GM19468 (cell line): ENCODE results near the gene TOPBP1.
"Not testable (repeated sequence)": the region's sequence is repeated elsewhere in the genome, so short reads cannot be mapped to it uniquely, and the experiment has no call there.

Experiments used
- ATAC-seq: cut with Tn5 transposase; IDR thresholded peaks from one replicate; pipeline ENCODE4 v1.9.1; 2021; ENCODE audit warnings: mild to moderate bottlenecking, moderate library complexity, moderate number of reproducible peaks; ENCODE audit not compliant: unreplicated experiment; ENCODE audit errors: extremely low read depth

TOPBP1 gene

GRCh38 chr3:133675631-133676335, 14.0 kb upstream of the TOPBP1 start:
- no peak for ATAC-seq

DNA sequence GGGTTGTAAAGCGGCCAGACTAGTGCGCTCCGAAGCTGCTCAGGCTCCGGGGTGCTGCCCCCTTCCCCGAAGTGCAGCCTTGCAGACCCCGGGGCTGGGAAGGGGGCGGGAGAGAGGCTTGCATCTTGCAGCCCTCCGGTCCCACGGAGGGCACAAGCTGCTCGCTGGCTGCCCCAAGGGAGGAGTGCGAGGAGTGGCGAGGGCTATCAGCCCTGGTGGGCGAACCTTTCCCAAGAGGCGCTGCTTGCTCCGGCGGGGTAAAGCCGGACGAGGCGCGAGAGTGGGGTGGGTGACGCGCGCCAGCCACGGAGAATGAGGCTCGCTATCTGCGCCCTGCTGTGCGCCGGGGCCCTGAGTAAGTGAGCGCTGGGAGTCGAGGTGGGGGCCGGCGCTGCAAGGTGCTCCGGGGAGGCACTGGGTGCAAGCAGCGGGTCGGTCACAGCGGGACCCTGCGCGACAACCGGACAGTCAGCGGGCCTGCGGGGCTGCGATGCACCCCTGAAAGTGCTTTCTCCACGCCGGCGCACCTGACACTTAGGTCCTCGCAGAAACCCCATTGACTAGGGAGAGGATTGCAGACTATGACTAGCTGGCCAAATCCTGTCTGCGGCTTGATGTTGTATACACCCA, 12.7 kb upstream of the TOPBP1 start:
- ATAC-seq = no peak

GRCh38 chr3:133673746-133674145, 12.0 kb upstream of the TOPBP1 start:
- ATAC-seq = no peak

DNA sequence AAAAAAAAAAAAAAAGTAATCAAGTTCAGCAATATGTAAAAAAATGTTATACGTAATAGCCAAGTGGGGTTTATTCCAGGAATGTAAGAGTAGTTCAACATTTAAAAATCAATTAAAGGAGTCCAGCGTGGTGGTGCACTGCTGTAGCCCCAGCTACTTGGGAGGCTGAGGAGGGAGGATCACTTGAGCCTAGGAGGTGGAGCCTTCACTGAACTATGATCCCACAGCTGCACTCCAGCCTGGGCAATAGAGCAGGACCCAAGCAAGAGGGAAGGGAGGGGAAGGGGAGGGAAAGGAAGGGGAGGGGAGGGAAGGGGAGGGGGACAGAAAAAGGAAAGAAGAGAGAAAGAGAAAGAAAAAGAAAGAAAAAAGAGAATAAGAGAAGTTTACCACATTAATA, 10.7 kb upstream of the TOPBP1 start:
- no peak for ATAC-seq

DNA sequence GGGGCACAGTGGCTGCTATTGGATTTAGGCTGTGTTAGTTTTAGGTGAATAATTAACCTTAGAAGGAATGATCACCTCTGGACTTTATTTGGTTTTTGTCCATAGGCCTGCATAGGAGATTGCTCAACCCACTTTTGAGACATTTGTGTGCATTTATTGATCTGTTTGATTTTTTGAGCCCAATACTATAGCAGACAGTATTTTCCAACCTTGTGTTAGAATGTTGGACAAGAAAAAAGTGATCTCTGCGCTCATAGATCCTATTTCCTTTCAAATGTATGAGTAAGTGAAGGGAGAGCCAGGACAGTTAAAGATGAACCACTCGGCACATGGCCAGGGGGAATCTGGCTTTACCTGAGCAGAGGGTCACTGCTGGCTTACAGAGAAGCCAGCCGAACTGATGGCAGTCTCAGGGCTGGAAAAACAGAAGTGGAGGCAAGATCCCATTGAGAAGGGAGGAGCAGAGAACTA, 8.8 kb upstream of the TOPBP1 start:
- no peak for ATAC-seq

GRCh38 chr3:133669949-133670524, 8.3 kb upstream of the TOPBP1 start:
- no peak for ATAC-seq

DNA sequence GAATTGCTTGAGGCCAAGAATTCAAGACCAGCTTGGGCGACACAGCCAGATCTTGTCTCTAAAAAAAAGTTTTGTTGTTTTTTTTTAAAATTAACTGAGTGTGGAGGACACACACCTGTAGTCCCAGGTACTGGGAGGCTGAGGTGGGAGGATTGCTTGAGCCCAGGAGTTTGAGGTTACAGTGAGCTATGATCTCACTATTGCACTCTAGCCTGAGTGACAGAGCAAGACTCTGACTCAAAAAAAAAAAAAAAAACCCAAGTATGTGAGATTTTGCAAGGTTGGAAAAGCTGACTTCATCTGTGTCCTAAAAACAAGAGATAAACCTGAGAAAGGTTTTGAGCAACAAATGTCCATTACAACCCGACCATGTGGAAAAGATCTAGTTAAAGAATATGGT, 5.4 kb upstream of the TOPBP1 start:
- no peak for ATAC-seq

DNA sequence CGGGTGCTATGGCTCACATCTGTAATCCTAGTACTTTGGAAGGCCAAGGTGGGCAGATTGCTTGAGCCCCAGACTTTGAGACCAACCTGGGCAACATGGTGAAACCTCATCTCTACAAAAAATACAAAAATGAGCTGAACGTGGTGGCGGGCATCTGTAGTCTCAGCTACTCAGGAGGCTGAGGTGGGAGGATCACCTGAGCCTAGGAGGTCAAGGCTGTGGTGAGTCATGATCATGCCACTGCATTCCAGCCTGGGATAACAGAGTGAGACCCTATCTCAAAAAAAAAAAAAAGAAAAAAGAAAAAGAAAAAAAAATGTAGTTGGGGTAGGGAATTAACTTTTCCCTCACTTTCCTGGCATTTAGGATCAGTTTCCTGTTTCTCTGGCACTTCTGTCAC, 3.4 kb upstream of the TOPBP1 start:
- not testable (repeated sequence) for ATAC-seq

GRCh38 chr3:133663569-133664313, 2.0 kb upstream of the TOPBP1 start:
- ATAC-seq = peak; percentile 55

DNA sequence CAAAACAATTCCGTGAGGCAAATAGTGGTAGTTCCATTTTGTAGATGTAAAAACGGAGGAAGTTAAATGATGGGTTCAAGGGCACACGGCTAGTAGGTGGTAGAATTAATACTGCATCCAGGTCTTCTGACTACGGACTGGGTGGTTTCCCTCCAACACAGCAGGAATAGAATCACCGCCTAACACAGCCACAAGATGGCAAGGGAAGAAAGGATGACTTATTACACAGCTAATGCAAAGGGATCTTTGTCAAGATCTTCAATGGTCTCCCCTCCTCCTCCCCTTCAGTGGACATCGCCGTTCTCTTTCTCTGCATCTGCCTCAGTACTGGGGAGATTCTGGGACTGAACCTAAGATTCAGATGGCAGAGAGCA, 524 bp upstream of the TOPBP1 start:
- ATAC-seq = no peak

DNA sequence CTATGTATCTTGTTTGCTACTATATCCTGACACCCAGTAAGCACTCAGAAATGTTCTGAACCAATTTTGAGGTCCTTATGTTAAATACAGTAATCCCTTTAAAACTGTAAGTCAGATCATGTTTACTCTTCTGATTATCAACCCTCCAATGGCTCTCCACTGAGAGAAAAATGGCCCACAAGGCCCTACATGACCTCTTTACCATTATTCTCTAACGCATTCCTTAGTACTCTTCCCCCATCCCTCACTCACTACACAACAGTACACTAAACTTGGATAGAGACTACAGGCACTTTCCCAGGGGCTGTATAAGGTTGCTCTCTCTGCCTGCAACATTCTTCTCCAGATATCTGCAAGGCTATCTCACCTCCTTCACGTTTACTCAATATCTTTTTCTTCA, 1.9 kb downstream of the TOPBP1 start:
- no peak for ATAC-seq

DNA sequence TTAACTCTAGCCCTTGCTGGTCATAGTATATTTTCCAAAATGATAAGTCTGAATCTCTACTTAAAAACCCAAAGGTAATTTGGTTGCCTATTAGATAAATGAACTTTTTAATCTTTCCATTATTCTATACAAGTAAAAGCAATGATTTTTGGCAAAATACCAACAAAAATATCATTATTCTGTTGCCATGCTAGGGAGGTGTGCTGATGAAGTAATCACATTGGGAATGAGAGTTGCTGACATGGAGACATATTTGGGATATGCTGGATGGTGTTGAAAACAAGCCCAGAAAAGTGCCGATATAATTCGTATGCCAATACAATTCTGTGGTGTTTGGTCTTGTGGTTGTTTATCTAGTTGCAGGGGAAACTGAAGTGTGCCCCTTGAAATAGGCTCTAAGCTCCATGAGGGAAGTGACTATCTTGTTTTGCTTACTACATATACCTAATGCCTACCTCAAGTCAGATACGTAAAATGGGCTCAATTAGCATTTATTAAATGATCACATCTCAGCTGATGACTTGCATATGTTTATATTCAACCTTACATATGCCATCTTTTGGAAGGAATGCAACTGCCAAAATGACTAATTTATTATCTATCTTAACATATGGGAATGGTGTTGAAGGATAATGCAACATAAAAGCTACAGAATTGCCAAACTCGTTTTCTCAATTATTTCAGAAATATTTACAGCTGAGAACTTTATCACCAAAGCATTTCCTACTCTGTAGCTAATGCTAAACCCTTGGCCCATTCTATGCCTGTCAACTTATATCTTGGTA, 5.8 kb downstream of the TOPBP1 start:
- ATAC-seq = no peak

DNA sequence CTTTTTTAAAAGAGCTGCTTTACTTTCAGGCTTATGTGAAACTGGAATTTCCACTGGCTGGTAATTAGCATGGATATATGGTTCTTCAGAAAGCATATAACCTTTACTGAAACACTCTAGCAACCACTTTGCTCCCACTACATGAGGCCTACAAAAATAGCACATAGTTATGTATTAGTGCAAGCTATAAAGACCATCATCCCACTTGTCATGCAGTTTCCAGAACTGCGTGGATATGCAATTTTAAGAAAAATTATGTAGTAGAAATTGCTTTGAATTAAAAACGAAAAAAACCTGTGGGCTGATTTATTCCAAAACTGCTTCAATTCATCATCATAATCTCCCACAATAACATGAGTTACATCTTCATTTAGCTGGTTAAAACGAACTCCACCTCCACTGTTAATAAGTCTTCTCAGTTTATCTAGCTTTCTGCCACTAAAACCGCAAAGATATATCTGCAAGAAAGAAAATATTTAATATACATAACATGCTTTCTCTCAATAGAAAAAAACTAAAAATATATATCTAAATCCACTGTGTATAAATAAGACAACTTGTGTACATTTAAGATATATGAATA, 12.2 kb downstream of the TOPBP1 start:
- no peak for ATAC-seq

- ATAC-seq = no peak
These were observed 17.0 kb downstream of the TOPBP1 start for GRCh38 chr3:133644768-133645167.

- no peak for ATAC-seq
These were observed 18.1 kb downstream of the TOPBP1 start for GRCh38 chr3:133643611-133644010.

DNA sequence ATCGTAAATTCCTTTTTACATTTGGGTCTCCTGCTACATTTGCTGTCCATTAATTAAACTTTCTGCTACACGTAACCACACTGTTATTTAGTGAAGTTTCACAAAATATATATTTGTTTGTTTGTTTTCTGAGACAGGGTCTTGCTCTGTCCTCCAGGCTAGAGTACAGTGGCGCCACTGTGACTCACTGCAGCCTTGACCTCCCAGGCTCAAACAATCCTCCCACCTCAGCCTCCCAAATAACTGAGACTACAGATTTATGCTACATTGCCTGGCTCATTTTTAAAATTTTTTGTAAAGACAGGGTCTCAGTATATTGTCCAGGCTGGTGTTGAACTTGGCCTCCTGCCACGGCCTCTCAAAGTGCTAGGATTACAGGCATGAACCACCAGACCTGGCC, 20.5 kb downstream of the TOPBP1 start:
- ATAC-seq = no peak

GRCh38 chr3:133633439-133633838, 28.3 kb downstream of the TOPBP1 start:
- ATAC-seq = no peak

GRCh38 chr3:133629146-133629545, 32.6 kb downstream of the TOPBP1 start:
- ATAC-seq = no peak

DNA sequence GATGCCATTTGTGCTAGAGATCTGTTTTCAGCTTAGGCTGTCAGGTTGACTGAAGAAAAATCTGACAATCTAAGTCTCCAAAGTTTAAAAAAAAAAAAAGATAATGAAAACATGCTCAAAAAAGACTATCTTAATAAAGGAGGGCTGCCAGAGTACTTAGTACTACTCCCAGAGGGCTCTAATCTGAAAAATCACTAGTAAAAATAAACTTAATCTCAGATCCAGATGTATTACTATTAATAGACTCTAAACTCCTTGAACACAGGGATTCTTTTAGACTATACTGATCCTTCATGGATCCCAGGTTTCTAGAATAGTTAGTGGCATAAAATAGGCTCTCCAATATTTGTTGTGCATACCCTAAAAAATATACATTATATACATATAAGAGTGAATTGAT, 34.0 kb downstream of the TOPBP1 start:
- ATAC-seq = no peak
